Measurements from ENCODE around the gene HEPACAM.

DNA sequence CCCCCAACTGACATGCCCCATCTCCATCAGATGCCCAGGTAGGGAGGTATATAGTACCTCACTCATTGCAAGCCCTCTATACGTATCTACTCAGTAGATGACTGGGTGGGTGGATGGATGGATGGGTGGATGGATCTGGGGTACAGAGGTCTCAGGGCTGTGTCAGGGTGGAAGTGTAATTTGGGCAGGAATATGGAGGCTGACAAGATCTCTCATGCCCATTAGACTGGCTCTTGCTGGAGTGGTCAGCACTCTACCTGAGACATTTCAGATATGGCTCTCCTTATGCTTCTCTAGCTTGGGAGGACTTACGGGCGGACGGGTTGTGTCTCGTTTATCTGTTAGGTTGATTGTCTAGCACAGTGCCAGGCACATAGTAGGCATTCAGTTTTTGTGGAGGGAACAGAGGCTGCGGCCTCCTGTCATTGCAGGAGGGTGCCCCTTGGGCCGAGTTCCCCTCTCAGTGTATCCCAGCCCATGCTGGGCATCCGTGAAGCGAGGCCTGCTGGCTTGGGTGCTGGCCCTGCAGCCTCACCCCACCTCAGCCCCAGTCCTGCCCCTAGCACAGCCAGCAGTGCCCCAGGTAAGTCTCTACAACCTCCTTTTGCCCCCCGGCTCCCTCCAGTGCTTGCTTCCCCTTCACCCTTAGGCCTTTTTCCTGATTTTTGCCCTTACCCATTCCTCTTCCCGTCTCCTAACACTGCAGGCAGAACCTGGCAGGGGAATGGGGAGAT lies 56.9 kb downstream of the HEPACAM start:
- TF ChIP-seq, protein P1, sequence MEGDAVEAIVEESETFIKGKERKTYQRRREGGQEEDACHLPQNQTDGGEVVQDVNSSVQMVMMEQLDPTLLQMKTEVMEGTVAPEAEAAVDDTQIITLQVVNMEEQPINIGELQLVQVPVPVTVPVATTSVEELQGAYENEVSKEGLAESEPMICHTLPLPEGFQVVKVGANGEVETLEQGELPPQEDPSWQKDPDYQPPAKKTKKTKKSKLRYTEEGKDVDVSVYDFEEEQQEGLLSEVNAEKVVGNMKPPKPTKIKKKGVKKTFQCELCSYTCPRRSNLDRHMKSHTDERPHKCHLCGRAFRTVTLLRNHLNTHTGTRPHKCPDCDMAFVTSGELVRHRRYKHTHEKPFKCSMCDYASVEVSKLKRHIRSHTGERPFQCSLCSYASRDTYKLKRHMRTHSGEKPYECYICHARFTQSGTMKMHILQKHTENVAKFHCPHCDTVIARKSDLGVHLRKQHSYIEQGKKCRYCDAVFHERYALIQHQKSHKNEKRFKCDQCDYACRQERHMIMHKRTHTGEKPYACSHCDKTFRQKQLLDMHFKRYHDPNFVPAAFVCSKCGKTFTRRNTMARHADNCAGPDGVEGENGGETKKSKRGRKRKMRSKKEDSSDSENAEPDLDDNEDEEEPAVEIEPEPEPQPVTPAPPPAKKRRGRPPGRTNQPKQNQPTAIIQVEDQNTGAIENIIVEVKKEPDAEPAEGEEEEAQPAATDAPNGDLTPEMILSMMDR (IDR thresholded peaks at IDR 0.05): no peak
- TF ChIP-seq POLR2A (IDR thresholded peaks at IDR 0.05) (no peak), POLR2AphosphoS5 (IDR thresholded peaks at IDR 0.05) (no peak), EP300 (IDR thresholded peaks at IDR 0.05) (no peak)

Data from upper lobe of left lung (tissue), 4 donors.